ENCODE results near the gene ZNF560.
"Not testable (repeated sequence)": the region's sequence is repeated elsewhere in the genome, so short reads cannot be mapped to it uniquely, and the experiment has no call there.

The ZNF560 gene

DNA sequence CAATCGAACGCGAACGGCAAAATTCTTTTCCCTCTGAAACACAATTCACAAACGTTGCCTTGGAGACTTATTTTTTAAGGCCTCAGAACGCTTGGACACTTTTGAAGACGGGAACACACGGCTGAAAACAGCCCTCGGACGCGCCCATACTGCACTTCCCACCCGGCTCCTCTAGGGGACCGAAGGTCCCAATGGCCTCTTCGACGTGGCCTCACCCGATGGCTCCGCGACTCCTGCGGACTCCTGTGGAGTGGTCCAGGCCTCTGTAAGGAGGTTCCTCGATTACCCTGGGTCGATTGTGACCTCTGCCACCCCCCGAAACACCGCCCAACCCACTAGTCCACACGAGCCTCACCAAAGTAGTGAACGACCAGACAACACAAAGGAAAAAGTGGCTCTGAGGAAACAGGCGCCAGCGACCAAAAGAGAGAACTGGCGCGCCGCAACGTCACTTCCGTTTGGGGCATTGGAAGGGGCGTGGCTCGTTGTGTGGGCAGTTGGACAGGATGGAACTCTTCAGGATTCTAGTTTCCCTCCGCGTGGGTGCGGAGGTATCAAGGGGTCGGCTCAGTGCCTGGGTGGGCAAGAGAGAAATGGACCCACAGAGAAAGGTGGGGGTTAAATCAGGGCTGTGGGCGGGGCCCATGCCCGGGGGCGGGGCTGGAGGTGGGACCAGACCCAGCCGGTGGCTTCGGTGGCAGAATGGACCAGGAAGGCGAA, at the start of gene ZNF560:
TSS of gene ZNF560 (minus strand) at position 434 of the 720 bp plus-strand sequence. CDS start 23,303 bp downstream, outside the sequence.
- no peak for DNase-seq (ENCODE audit: low spot score)

DNA sequence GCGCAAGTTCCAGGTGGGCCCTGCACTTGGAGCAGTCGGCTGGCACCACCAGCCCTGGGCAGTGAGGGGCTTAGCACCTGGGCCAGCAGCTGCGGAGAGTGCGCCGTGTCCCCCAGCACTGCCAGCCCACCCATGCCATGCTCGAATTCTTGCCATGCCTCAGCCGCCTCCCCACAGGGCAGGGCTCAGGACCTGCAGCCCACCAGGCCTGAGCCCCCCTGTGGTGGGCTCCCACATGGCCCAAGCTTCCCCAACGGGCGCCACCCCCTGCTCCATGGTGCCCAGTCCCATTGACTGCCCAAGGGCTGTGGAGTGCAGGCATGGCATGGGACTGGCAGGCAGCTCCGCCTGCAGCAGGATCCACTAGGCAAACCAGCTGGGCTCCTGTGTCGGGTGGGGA, 49.5 kb upstream of the ZNF560 start:
- DNase-seq (ENCODE audit: low spot score), result no peak

DNA sequence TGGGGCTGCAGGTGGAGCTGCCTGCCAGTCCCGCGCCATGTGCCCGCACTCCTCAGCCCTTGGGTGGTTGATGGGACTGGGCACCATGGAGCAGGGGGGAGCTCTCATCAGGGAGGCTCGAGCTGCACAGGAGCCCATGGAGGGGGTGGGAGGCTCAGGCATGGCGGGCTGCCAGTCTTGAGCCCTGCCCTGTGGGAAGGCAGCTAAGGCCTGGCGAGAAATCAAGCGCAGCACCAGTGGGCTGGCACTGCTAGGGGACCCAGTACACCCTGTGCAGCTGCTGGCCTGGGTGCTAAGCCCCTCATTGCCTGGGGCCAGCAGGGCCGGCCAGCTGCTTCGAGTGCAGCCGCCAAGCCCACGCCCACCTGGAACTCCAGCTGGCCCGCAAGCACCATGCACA, 42.9 kb upstream of the ZNF560 start:
- DNase-seq (ENCODE audit: low spot score), result not testable (repeated sequence)

DNA sequence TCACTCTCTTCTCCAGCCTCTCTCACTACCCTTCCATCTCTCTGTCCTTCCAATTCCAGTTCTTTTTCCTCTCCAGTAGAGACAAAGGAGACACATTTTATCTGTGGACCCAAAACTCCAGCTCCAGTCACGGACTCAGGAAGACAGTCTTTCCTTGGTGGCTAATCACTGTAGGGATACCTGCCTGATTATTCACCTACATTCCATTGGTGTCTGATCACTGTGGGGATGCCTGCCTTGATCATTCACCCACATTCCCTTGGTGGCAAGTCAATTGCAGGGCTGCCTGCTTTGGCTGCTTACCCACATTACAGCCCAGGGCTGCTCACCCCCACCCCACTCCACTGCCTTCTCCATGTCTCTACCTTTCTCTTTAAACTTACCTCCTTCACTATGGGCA, 41.5 kb upstream of the ZNF560 start:
- DNase-seq (ENCODE audit: low spot score), result not testable (repeated sequence)

DNA sequence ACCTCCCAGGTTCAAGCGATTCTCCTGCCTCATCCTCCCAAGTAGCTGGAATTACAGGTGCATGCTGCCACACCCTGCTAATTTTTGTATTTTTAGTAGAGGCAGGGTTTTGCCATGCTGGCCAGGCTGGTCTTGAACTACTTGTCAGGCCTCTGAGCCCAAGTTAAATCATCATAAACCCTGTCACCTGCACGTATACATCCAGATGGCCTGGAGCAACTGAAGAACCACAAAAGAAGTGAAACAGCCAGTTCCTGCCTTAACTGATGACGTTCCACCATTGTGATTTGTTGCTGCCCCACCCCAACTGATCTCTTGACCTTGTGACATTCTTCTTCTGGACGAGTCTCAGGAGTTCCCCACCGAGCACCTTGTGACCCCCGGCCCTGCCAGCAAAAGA, 40.8 kb upstream of the ZNF560 start:
- not testable (repeated sequence) for DNase-seq (ENCODE audit: low spot score)

DNA sequence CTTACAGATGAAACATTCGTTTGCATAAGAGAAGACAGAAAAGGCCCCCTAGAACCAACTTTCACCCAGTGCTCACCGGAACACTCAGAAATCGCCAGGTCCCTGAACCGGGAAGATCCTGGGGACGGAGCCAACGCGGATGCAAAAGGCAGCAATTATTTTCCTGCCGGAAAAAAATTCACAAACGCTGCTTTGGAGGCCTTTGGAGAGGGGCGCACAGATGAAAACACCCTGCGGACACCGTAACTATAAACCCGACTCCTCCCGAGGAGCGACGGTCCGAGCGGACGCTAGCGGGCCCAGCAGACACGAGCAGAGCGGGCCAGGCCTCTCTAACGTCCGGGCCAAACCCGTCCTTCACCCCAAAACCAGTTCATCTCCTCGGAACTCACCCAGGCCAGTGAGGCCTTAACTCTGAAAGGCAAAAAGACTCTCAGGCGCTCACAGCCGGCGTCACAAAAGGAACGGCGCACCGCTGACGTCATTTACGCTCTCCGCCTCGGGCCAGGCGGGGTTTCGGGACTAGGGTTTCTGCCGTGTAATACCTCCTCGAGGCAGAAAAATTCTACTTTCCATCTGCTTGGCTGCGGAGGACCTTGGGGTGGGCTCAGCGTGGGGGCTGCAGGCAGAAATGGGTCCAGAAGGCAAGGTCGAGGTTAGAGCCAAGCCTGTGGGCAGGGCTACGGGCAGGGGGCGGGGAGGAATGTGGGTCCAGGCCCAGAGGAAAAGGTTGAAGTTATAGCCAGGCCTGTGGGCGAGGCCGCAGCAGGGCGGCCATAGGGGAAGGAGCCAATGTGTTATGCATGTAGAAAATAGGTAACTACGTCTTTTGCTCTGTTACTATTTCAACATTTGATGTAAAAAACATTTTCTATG, 40.0 kb upstream of the ZNF560 start, which contains the start of gene ZNF426:
TSS of gene ZNF426 (minus strand) at position 463 of the 876 bp plus-strand sequence. CDS start 2,413 bp downstream, outside the sequence.
- peak; percentile 78 for DNase-seq (ENCODE audit: low spot score)

DNA sequence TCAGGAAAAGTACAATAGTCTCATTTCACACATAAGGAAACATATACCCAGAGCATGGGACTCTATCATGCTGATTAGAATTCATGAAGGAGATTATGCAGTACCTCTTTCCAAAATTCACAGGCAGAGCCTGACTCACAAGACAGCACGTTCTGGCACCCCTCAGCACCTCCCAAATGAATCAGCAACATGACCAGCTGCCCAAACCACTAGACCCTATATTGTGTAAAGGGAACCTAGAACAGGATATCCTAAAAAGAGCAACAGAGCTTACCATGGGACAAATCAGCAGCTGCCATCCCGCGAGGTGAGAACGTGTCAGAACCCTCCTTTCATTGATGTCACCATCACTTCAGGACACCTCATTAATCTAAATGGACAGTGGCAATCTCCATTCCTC, 37.5 kb upstream of the ZNF560 start:
- DNase-seq (ENCODE audit: low spot score), result no peak

DNA sequence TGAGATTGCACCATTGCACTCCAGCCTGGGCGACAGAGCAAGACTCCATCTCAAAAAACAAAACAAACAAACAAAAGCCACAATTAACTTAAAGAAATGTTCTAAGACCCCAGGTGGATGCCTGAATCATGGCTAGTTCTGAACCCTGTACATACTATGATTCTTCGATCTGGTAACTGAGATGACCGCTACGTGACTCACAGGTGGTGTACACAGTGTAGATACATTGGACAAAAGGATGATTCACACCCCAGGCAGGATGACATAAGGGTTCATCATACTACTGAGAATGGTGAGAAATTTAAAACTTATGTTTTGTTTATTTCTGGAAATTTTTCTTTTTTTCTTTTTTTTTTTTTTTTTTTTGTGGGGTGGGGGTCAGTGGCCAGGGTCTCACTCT, 33.5 kb upstream of the ZNF560 start:
- no peak for DNase-seq (ENCODE audit: low spot score)

DNA sequence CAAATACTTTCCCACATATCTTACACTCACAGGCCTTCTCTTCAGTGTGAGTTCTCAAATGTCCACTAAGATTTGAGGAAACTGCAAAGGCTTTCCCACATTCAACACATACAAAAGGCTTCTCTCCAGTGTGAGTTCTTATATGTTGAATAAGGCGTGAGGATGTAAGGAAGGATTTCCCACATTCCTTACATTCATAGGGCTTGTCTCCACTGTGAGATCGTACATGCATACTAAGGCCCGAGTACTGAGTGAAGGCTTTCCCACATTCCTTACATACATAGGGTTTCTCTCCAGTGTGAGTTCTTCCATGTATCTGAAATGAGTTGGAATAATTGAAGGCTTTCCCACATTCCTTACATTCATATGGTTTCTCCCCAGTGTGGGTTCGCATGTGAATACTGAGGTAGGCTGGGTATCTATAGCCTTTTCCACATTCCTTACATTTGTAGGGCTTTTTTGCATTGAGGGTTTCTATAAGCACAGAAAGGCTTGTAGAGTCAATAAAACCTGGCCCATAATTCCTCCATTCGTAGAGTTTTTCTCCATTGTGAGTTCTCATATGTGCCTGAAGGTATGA, 30.4 kb upstream of the ZNF560 start:
- DNase-seq (ENCODE audit: low spot score), result no peak

DNA sequence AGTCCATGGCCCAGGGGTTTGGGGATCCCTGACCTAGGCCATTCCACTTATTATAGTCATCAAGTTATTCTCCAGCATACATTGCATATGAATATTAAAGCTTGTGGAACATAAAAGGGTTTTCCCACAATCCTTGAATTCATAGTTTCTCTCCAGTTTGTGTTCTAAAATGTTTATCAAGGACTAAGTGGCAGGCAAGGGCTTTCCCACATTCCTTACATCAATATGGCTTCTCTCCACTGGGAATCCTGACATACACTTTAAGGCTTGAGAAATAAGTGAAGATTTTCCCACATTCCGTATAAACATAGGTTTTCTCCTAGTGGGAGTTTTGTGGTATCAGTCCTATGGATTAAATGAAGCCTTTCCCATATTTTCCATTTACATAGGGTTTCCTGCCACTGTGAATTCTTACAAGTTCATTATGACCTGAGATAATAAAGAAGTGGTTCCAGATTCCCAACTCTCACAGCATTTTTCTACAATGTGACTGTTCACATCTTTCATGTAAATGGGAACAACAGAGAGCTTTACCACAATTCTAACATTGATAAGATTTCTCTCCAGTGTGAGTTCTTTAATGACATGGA, 25.6 kb upstream of the ZNF560 start:
- DNase-seq (ENCODE audit: low spot score), result no peak

DNA sequence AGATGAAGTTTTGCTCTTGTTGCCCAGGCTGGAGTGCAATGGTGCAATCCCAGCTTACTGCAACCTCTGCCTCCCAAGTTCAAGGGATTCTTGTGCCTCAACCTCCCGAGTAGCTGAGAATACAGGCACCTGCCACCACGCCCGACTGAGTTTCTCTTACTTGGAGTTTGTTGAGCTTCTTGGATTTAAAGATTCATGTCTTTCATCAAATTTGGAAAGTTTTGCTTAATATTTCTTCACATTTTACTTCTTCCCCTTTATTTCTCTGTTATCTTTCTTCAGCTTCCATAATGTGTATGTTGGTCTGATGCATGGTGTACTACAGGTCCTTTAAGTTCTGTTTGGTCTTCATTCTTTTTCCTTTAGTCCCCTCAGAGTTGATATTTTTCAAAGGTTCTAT, 8.9 kb upstream of the ZNF560 start:
- DNase-seq (ENCODE audit: low spot score), result no peak

DNA sequence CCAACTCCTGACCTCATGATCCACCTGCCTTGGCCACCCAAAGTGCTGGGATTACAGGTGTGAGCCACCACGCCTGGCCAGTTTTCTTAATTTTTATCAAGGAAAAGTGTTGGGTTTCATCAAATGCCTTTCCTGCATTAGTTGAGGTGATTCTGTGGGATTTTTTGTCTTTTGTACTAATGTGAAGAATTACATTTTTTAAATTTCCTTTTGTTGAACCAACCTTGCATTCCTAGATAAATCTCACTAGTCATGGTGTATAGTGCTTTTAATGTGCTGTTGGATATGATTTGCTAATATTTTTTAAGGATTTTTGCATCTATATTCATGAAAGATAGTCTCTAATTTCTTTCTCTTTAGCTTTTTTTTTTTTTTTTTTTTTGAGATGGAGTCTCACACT, 2.4 kb upstream of the ZNF560 start:
- DNase-seq (ENCODE audit: low spot score), result no peak

DNA sequence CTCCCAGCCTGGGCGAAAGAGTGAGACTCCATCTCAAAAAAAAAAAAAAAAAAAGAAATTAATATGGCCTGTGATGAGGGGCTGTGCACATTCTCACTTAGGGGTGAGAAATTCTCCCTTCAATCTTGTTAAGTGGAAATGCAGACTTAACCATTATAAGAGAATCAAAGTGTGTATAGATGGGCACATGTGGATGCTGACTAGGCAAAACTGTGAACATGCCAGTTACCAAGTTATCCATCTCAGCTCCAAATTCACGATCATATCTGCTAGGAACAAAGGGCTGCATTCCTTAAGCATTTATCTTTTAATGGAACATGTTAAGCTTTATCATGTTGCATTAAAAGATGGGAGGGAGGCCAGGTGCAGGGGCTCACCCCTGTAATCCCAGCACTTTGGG, 4.3 kb downstream of the ZNF560 start:
- DNase-seq (ENCODE audit: low spot score), result no peak

DNA sequence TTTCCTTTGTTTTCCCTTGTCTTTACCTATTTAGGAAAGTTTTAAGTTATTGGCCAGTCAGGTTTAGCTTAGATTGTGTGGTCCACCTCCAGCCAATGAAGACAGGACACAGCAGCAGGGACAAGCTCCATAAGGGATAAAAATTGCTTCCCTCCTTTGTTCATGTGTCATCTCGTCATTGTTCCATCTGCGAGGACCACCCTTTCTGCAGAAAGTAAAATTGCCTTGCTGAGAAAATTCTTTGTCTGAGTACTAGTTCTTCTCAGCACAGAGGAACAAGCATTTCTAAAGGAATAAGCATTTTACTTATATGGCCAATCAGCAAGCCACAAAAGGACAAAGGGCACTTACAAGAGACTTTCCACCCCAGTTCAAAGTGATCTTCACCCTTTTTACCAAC, 11.4 kb downstream of the ZNF560 start:
- DNase-seq (ENCODE audit: low spot score), result no peak

DNA sequence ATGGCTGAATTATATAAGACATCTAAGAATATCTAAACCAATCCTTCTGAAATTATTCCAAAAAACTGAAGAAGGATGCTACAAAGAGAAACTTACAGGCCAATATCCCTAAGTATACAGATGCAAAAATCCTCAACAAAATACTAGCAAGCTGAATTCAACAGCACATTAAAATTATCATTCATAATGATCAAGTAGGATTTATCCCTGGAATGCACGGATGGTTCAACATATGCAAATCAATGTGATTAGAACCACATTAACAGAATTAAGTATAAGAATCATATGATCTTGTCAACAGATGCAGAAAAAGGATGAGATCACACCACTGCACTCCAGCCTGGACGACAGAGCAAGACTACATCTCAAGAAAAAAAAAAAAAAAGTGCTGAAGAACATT, 13.3 kb downstream of the ZNF560 start:
- DNase-seq (ENCODE audit: low spot score), result no peak

DNA sequence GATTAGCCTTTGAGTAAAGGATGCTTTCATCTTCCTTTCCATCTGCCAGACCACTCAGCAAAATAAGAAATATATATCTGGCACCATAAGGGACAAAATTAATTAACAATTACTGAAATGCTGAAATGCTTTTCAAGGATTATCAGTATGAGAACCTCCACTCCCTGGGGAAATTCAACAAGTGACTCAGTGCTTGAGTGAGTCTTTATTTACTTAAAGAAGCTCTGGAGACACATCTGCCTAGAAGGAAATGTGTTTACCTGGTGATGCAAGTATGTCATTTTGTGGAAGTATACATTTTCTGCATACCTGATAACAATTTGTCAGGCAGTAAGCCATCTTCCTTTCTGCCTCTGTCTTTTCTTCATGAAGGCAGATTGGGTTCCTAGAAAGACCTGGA, 23.4 kb downstream of the ZNF560 start:
- no peak for DNase-seq (ENCODE audit: low spot score)

DNA sequence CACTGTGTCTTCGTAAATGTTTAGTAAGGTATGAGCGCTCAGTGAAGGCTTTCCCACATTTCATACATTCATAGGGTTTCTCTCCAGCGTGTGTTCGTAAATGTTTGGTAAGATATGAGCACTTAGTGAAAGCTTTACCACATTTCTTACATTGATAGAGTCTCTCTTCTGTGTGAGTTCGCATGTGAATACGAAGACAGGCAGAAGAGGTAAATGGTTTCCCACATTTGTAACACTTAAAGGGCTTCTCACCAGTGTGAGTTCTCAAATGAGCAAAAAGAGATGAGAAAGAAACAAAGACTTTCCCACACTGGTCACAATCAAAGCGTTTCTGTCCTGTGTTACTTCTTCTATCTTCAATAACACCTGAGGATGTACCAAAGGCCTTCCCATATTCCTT, 31.3 kb downstream of the ZNF560 start:
- DNase-seq (ENCODE audit: low spot score), result no peak

DNA sequence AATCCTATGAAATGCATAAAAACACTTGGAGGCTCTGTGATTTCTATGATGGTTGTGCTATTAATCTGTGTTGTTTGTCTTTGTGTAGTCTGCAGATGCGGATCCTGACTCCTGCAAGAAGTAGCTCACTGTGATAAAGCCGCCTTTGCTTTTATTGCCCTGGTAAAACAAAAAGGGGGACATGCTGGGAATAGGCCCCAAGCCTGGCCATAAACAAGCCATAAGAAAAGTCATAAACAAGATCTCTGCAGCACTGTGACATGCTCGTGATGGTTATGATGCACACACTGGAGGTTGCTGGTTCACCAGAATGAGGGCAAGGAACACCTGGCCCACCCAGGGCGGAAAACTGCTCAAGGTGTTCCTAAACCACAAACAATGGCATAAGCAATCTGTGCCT, 36.5 kb downstream of the ZNF560 start:
- no peak for DNase-seq (ENCODE audit: low spot score)

DNA sequence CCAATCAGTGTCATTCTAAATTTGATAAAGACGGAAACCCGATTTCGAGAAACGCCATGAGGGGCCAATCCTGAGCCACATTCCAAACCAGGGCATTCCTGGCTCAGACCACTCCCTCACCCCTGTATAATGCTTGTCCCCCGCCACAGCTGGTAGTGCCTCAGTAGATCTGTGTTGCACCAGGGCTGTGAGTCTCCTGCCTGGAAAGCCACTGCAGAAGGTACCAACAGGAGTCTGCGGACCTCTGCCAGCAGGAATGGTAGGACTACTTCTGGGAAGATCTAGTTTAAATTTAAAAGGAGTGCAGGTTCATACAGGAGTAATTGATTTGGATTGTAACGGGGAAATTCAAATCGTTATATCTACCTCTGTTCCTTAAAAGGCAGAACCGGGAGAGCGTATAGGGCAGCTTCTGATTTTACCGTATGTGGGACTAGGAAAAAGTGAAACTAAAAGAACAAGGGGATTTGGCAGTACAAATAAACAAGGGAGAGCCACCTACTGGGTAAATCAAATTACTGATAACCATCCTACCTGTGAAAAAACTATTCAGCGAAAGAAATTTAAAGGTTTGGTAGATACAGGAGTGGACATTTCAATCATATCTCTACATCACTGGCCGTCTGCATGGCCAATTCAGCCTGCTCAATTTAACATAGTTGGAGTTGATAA, 42.3 kb downstream of the ZNF560 start:
- no peak for DNase-seq (ENCODE audit: low spot score)

DNA sequence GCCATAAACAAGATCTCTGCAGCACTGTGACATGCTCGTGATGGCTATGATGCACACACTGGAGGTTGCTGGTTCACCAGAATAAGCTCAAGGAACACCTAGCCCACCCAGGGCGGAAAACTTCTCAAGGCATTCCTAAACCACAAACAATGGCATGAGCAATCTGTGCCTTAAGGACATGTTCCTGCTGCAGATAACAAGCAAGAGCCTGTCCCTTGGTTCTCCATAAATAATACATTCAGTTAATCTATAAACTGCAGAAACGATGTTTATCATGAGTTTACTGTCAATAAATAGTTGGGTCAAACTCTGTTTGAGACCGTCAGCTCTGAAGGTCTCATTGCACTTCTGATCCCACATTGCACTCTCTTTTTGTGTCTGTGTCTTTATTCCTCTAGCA, 44.5 kb downstream of the ZNF560 start:
- no peak for DNase-seq (ENCODE audit: low spot score)

DNA sequence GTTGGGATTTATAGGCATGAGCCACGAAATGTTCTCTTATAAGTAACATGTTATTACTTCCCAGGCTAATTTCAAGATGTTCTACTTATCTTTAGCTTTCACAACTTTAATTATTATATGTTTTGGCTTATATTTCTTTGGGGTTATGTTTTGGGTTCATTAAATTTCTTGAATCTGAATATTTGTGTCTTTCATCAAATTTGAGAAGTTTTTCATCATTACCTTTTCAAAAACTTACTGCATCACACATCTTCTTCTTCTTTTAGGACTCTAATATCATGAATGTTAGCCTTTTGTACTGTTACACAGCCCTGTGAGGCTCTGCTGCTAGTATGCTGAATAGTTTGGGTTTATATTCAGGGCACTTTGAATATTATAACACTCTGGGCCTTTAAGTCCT, 53.4 kb downstream of the ZNF560 start:
- DNase-seq (ENCODE audit: low spot score), result no peak

DNA sequence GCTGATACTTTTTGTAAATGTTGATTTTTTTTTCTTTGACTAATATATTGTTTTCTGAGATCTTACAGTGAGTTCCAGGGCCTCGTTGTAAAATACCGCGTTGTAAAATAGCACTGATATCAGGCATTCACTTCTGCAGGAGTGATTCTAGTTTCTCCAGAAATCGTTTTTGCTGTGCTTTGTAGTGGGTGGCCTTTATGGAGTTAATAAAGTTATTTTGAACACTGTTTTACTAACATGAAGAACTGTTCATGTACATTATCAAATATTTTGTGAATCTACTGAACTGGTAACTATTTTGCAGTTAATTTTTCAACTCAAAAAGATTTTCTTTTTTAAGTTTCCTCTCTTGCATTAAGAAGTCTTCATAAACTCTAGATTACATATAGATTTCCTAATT, 62.1 kb downstream of the ZNF560 start:
- no peak for DNase-seq (ENCODE audit: low spot score)

Data from CD4-positive, alpha-beta T cell treated with Interleukin-6 at 100 ng/mL for 8 hours (primary cell).